Peyer's patch (tissue), 4 donors: ENCODE results near the gene EYA2.

Experiments
- POLR2A ChIP-seq, 2 donors: fragments of 450-650 bp; IDR thresholded peaks; one replicate each; pipeline ENCODE4 v1.5.1; 2017; ENCODE audit warnings: antibody characterized with exemption in 2 of 2, mild to moderate bottlenecking in 2 of 2, moderate library complexity in 2 of 2
- TF ChIP-seq, protein P1 (sequence below), 6 experiments: fragments of 450-650 bp in 4 of 6; fragments of 200-600 bp in 2 of 6; sonication (generic) in 1 of 6; IDR thresholded peaks; one replicate each; pipeline ENCODE4 v1.5.1; 2017 to 2019; ENCODE audit warnings: antibody characterized with exemption in 6 of 6, mild to moderate bottlenecking in 3 of 6, moderate library complexity in 1 of 6

DNA sequence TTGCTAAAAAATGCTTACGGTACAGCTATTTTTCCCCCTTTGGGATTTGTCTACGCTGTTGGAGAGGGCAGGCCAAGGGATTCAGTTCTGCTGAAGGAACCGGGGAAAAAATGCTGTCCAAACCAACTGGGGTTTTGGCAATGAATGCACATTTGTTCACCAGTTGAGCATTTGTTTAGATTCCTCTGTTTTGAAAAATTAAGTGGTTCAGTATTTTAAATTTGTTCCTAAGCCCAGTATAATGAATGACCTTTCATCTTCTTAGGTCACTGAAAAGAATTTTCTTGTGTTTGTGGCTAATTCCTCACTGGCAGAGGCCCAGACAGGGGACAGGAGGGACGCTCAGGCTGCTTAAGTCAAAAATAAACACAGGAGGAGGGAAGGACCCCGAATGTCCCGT lies 10.8 kb upstream of the EYA2 start:
- TF ChIP-seq, protein P1, sequence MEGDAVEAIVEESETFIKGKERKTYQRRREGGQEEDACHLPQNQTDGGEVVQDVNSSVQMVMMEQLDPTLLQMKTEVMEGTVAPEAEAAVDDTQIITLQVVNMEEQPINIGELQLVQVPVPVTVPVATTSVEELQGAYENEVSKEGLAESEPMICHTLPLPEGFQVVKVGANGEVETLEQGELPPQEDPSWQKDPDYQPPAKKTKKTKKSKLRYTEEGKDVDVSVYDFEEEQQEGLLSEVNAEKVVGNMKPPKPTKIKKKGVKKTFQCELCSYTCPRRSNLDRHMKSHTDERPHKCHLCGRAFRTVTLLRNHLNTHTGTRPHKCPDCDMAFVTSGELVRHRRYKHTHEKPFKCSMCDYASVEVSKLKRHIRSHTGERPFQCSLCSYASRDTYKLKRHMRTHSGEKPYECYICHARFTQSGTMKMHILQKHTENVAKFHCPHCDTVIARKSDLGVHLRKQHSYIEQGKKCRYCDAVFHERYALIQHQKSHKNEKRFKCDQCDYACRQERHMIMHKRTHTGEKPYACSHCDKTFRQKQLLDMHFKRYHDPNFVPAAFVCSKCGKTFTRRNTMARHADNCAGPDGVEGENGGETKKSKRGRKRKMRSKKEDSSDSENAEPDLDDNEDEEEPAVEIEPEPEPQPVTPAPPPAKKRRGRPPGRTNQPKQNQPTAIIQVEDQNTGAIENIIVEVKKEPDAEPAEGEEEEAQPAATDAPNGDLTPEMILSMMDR (IDR thresholded peaks at IDR 0.05): no peak
- no peak for TF ChIP-seq POLR2A (IDR thresholded peaks at IDR 0.05)
